ENCODE results near the gene ELL2. TPM values are rescaled to one million over a fixed set of nuclear protein-coding genes. Genes with fewer than 3 reads are reported as not detected.

The ELL2 gene
- total and polyA plus RNA-seq, 9 of the 15 experiments (the other 6 are each of a cell fraction or from before 2014, with no cell fraction given): 4.3 to 18.3 (median 14.5) TPM

DNA sequence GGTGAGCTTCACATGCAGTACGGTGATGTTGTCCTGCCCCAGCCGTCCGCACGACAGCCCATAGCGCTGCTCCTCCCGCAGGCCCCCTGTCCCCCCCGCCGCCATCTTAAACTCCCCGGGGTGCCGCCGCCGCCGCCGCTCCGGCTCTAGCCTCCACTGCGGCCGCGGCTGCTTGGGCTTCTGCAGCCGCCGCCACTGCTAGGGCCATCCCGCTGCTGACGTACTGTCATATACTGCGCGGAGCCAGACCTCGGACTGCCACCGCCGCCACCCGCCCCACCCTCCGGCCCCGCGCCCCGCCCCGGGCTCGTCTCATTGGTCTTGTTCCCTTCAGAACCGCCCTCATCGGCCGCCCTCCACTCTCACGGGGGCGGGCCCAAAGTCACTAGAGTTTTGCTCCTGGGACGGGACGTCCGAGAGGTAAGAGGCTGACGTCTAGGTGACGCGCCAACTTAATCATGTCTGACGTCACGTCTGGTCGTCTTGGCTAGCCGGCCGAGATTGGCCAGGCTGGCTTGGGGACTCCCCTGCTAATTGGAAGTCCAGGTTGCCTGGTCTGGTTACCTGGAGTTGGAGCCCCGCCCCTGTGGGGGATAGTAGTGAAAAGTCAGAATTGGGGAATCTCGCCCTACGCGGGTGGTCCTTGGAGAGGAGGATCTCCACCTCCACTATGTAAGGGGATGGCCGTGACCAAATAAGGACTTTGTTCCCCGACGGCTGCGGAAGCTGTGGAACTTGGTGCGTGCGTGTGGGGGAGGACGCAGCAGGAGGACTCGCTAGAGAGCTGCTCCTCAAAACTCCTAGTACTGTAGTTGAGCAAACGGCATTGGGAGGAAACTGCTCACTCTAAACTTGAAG is at the start of gene ELL2 (continued):
- TF ChIP-seq, protein P1, sequence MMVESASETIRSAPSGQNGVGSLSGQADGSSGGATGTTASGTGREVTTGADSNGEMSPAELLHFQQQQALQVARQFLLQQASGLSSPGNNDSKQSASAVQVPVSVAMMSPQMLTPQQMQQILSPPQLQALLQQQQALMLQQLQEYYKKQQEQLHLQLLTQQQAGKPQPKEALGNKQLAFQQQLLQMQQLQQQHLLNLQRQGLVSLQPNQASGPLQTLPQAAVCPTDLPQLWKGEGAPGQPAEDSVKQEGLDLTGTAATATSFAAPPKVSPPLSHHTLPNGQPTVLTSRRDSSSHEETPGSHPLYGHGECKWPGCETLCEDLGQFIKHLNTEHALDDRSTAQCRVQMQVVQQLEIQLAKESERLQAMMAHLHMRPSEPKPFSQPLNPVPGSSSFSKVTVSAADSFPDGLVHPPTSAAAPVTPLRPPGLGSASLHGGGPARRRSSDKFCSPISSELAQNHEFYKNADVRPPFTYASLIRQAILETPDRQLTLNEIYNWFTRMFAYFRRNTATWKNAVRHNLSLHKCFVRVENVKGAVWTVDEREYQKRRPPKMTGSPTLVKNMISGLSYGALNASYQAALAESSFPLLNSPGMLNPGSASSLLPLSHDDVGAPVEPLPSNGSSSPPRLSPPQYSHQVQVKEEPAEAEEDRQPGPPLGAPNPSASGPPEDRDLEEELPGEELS (CRISPR knock-in tag; IDR thresholded peaks at IDR 0.05; ENCODE audit: borderline replicate concordance): 0 out of 2 replicates have a peak, but pooled peaks have one; percentile 39
- TF ChIP-seq, protein P2, sequence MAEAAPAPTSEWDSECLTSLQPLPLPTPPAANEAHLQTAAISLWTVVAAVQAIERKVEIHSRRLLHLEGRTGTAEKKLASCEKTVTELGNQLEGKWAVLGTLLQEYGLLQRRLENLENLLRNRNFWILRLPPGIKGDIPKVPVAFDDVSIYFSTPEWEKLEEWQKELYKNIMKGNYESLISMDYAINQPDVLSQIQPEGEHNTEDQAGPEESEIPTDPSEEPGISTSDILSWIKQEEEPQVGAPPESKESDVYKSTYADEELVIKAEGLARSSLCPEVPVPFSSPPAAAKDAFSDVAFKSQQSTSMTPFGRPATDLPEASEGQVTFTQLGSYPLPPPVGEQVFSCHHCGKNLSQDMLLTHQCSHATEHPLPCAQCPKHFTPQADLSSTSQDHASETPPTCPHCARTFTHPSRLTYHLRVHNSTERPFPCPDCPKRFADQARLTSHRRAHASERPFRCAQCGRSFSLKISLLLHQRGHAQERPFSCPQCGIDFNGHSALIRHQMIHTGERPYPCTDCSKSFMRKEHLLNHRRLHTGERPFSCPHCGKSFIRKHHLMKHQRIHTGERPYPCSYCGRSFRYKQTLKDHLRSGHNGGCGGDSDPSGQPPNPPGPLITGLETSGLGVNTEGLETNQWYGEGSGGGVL (CRISPR knock-in tag; IDR thresholded peaks at IDR 0.05): no peak
- TF ChIP-seq, protein P3, sequence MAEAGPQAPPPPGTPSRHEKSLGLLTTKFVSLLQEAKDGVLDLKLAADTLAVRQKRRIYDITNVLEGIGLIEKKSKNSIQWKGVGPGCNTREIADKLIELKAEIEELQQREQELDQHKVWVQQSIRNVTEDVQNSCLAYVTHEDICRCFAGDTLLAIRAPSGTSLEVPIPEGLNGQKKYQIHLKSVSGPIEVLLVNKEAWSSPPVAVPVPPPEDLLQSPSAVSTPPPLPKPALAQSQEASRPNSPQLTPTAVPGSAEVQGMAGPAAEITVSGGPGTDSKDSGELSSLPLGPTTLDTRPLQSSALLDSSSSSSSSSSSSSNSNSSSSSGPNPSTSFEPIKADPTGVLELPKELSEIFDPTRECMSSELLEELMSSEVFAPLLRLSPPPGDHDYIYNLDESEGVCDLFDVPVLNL (CRISPR knock-in tag; IDR thresholded peaks at IDR 0.05; ENCODE audit: low read depth): no peak
- no peak for TF ChIP-seq STAG1 (CRISPR knock-in tag; IDR thresholded peaks at IDR 0.05; ENCODE audit: borderline replicate concordance)
- TF ChIP-seq RCOR1 (IDR thresholded peaks at IDR 0.05; ENCODE audit: borderline replicate concordance in 1 of 2, low read depth in 2 of 2, low read length in 2 of 2): peak in 1 of 2 experiments; percentile 81; a peak in 2 of 4 replicates
- no peak for TF ChIP-seq ZNF124 (CRISPR knock-in tag; IDR thresholded peaks at IDR 0.05)
- TF ChIP-seq FOXA3 (CRISPR knock-in tag; conservative IDR thresholded peaks at IDR 0.05 in 1 of 2, IDR thresholded peaks at IDR 0.05 in 1 of 2): no peak
- no peak for TF ChIP-seq KAT8 (IDR thresholded peaks at IDR 0.05; ENCODE audit: low read depth)
- TF ChIP-seq SP2 (IDR thresholded peaks at IDR 0.05; ENCODE audit: extremely low read depth, low read depth, low read length, poor library complexity, severe bottlenecking): no peak
- no peak for TF ChIP-seq XRCC5 (IDR thresholded peaks at IDR 0.05; ENCODE audit: low read depth, low read length)
- no peak for TF ChIP-seq SAFB (IDR thresholded peaks at IDR 0.05; ENCODE audit: borderline replicate concordance, low read depth, low read length)
- TF ChIP-seq SNRNP70 (optimal IDR thresholded peaks at IDR 0.05; ENCODE audit: low read depth, low read length): no peak
- peak; percentile 26; the same call in 1 of the 2 replicates for TF ChIP-seq BHLHE40 (IDR thresholded peaks at IDR 0.05; ENCODE audit: low read length)
- TF ChIP-seq, protein P4, sequence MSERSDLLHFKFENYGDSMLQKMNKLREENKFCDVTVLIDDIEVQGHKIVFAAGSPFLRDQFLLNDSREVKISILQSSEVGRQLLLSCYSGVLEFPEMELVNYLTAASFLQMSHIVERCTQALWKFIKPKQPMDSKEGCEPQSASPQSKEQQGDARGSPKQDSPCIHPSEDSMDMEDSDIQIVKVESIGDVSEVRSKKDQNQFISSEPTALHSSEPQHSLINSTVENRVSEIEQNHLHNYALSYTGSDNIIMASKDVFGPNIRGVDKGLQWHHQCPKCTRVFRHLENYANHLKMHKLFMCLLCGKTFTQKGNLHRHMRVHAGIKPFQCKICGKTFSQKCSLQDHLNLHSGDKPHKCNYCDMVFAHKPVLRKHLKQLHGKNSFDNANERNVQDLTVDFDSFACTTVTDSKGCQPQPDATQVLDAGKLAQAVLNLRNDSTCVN (CRISPR knock-in tag; IDR thresholded peaks at IDR 0.05): no peak
- TF ChIP-seq ATF7 (IDR thresholded peaks at IDR 0.05): peak; percentile 97
- TF ChIP-seq ZNF212 (CRISPR knock-in tag; IDR thresholded peaks at IDR 0.05): no peak
- TF ChIP-seq TOE1 (IDR thresholded peaks at IDR 0.05; ENCODE audit: borderline replicate concordance): peak; percentile 64; the same call in 1 of the 2 replicates
- TF ChIP-seq TOE1 (CRISPR knock-in tag; IDR thresholded peaks at IDR 0.05; ENCODE audit: borderline replicate concordance, low read depth): no peak

All from K562 (cell line).